Measurements from ENCODE around the gene LGALS13.

LGALS13 gene

DNA sequence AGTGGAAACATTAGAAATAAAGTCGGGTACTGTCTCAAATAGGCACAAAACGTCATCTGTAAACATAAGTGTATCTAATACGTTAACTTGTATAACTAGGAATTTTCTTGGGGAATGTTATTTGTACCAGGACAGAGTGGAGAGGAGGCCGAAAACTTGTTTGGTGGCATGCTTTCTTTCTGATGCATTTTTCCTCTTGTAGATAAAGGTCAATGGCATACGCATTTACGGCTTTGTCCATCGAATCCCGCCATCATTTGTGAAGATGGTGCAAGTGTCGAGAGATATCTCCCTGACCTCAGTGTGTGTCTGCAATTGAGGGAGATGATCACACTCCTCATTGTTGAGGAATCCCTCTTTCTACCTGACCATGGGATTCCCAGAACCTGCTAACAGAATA is 4.7 kb downstream of the LGALS13 start:
- Histone ChIP-seq H2AFZ (ENCODE audit: low read depth, low read length, severe bottlenecking) (no peak overlapping the region), H3K9me3 (ENCODE audit: insufficient read depth, low read length) (no peaks in the 10 kb centered on the region; the same call in 1 of the 2 replicates), H3K9me2 (replicated peaks; ENCODE audit: insufficient read depth, low read length) (no peaks in the 10 kb centered on the region), H3K4me3 (ENCODE audit: insufficient read depth, low read length, poor library complexity, severe bottlenecking) (no peak overlapping the region), H3K27me3 (ENCODE audit: low read length) (no peaks in the 10 kb centered on the region), H3K4me2 (ENCODE audit: low read depth, low read length, poor library complexity, severe bottlenecking) (no peak overlapping the region), H3F3A (ENCODE audit: insufficient read depth) (no peaks in the 10 kb centered on the region), H3K27ac (ENCODE audit: low read depth, low read length) (no peak overlapping the region), H3K9ac (ENCODE audit: low read length) (no peak overlapping the region), H4K20me1 (ENCODE audit: low read depth, low read length) (no peaks in the 10 kb centered on the region), H3K36me3 (ENCODE audit: low read length) (no peaks in the 10 kb centered on the region), H3K79me2 (ENCODE audit: insufficient read depth, low read length) (no peaks in the 10 kb centered on the region)
- TF ChIP-seq, protein P1, sequence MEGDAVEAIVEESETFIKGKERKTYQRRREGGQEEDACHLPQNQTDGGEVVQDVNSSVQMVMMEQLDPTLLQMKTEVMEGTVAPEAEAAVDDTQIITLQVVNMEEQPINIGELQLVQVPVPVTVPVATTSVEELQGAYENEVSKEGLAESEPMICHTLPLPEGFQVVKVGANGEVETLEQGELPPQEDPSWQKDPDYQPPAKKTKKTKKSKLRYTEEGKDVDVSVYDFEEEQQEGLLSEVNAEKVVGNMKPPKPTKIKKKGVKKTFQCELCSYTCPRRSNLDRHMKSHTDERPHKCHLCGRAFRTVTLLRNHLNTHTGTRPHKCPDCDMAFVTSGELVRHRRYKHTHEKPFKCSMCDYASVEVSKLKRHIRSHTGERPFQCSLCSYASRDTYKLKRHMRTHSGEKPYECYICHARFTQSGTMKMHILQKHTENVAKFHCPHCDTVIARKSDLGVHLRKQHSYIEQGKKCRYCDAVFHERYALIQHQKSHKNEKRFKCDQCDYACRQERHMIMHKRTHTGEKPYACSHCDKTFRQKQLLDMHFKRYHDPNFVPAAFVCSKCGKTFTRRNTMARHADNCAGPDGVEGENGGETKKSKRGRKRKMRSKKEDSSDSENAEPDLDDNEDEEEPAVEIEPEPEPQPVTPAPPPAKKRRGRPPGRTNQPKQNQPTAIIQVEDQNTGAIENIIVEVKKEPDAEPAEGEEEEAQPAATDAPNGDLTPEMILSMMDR (IDR thresholded peaks at IDR 0.05; ENCODE audit: insufficient read depth, low read length, poor library complexity, severe bottlenecking), result no peak
- no peak for TF ChIP-seq EZH2phosphoT487 (conservative IDR thresholded peaks at IDR 0.05; ENCODE audit: low read length)

DNA sequence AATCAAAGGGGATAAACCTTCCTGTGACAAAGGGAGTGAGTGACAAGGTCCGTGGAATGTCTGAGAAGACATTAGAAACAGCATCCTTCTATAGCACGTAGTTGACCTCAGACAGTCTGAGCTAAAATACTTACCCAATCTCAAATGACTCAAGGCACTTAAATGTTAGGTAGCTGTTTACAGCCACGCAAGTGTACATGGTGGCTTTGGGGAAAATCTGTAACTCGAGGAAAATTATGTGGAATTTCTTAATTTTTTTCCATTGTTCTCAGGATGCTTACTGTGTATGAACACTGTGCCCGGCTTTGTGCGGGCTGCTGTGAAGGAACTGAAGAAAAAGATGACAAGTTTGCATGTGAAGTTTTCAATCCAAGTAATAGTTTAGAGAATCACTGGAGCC is 5.2 kb downstream of the LGALS13 start:
- Histone ChIP-seq H3K36me3 (ENCODE audit: low read length) (no peaks in the 10 kb centered on the region), H3K4me3 (ENCODE audit: insufficient read depth, low read length, poor library complexity, severe bottlenecking) (no peak overlapping the region), H2AFZ (ENCODE audit: low read depth, low read length, severe bottlenecking) (no peak overlapping the region), H3K27ac (ENCODE audit: low read depth, low read length) (no peak overlapping the region), H3K9me2 (replicated peaks; ENCODE audit: insufficient read depth, low read length) (no peaks in the 10 kb centered on the region), H3F3A (ENCODE audit: insufficient read depth) (no peaks in the 10 kb centered on the region), H3K9ac (ENCODE audit: low read length) (no peak overlapping the region), H3K4me2 (ENCODE audit: low read depth, low read length, poor library complexity, severe bottlenecking) (no peak overlapping the region), H3K79me2 (ENCODE audit: insufficient read depth, low read length) (no peaks in the 10 kb centered on the region), H3K9me3 (ENCODE audit: insufficient read depth, low read length) (no peaks in the 10 kb centered on the region; the same call in 1 of the 2 replicates), H3K27me3 (ENCODE audit: low read length) (no peaks in the 10 kb centered on the region), H4K20me1 (ENCODE audit: low read depth, low read length) (no peaks in the 10 kb centered on the region)
- TF ChIP-seq, protein P1 (IDR thresholded peaks at IDR 0.05; ENCODE audit: insufficient read depth, low read length, poor library complexity, severe bottlenecking), result no peak
- no peak for TF ChIP-seq EZH2phosphoT487 (conservative IDR thresholded peaks at IDR 0.05; ENCODE audit: low read length)

DNA sequence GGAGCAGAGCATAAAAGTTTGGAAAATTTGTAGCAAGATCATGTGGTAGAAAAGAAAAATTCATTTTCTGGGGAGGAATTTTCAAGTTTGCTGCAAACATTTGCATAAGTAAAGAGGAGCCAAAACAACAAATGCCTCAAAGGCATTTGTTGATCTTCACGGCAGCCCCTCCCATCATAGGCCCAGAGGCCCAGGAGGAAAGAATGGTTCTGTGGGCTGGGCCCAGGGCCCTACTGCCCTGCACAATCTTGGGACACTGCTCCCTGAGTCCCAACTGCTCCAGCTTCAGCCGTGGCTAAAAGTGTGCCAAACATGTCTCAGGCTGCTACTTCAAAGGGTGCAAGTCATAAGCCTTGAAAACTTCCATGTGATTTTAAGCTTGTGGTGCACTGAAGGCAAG is 11.3 kb downstream of the LGALS13 start:
- Histone ChIP-seq H2AFZ (ENCODE audit: low read depth, low read length, severe bottlenecking) (no peak overlapping the region), H3K27ac (ENCODE audit: low read depth, low read length) (no peak overlapping the region), H3K9ac (ENCODE audit: low read length) (no peak overlapping the region), H3K4me3 (ENCODE audit: insufficient read depth, low read length, poor library complexity, severe bottlenecking) (no peak overlapping the region), H3K4me2 (ENCODE audit: low read depth, low read length, poor library complexity, severe bottlenecking) (no peak overlapping the region), H3K79me2 (ENCODE audit: insufficient read depth, low read length) (no peaks in the 10 kb centered on the region), H3K27me3 (ENCODE audit: low read length) (no peaks in the 10 kb centered on the region), H4K20me1 (ENCODE audit: low read depth, low read length) (no peaks in the 10 kb centered on the region), H3F3A (ENCODE audit: insufficient read depth) (no peaks in the 10 kb centered on the region), H3K9me3 (ENCODE audit: insufficient read depth, low read length) (peaks cover 4% of the 10 kb centered on the region), H3K9me2 (replicated peaks; ENCODE audit: insufficient read depth, low read length) (no peaks in the 10 kb centered on the region), H3K36me3 (ENCODE audit: low read length) (no peaks in the 10 kb centered on the region)
- TF ChIP-seq EZH2phosphoT487 (conservative IDR thresholded peaks at IDR 0.05; ENCODE audit: low read length), result no peak
- TF ChIP-seq, protein P1 (IDR thresholded peaks at IDR 0.05; ENCODE audit: insufficient read depth, low read length, poor library complexity, severe bottlenecking), result no peak

All from SU-DHL-6 (cell line).